GM19324 (cell line): ENCODE measurements around the gene SMARCE1.
"Not testable (repeated sequence)": the region's sequence is repeated elsewhere in the genome, so short reads cannot be mapped to it uniquely, and the experiment has no call there.

Experiments
- ATAC-seq: cut with Tn5 transposase; IDR thresholded peaks from one replicate; pipeline ENCODE4 v1.9.1; 2021; ENCODE audit warnings: mild to moderate bottlenecking, moderate library complexity; ENCODE audit not compliant: unreplicated experiment, low FRiP score

SMARCE1 gene

GRCh38 chr17:40590742-40591141 is 56.9 kb downstream of the SMARCE1 start:
- no peak for ATAC-seq

- no peak for ATAC-seq
Measured at GRCh38 chr17:40588552-40588951, 59.1 kb downstream of the SMARCE1 start.

GRCh38 chr17:40586264-40586663 is 61.4 kb downstream of the SMARCE1 start:
- ATAC-seq: not testable (repeated sequence)

DNA sequence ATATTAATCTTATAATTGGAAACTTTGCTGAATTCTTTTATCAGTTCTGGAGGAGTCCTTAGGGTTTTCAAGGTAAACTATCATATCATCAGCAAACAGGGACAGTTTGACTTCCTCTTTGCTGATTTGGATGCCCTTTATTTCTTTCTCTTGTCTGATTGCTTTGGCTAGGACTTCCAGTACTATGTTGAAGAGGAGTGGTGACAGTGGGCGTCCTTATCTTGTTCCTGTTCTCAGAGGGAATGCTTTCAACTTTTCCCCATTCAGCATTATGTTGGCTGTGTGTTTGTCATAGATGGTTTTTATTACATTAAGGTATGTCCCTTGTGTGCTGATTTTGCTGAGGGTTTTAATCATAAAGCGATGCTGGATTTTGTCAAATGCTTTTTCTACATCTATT is 62.7 kb downstream of the SMARCE1 start:
- not testable (repeated sequence) for ATAC-seq

DNA sequence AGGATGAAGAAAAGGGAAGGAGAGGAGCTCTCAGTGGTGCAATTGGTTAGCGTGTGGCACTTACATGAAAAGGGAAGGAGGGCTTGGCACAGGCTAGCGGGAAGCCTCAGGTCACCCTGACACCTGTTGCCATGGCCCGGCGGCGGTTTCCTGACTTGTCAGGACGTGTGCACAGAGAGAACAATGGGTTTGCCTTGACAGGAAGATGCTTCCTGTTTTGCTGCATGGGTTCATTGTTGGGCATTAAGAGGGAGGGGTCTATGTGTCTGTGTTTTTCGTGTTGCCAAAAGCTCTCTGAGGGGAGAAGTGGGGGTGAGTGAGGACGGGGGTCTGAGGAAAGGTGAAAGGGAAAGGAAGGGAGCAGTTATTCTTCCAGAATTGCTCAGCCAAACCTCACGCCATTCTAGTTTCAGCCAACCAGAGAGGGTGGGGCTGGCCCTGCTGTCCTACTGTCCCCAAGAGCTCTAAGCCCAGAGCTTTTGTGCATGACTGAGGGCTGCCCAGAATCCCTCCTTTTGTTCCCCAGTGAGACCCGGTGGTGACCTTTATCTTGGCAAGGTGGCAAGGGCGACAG is 65.2 kb downstream of the SMARCE1 start:
- peak; percentile 91 for ATAC-seq

DNA sequence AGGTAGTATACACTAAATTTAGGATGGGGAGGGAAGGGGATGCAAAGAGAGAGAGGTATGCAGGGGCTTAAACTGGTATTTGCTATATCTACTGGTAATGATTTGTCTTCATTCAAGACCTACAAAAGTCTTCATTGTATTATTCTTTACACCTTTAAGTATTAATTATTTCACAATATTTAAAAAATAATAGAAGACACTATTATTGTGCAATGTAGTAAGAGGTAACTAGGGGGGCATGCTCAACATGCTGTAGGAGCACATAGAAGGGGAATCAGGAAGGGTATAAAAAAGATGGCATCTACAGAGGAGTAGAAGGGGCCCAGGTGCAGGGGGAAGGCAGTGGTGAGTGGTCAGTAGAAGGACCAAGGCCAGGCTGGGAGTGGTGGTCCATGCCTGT is 67.5 kb downstream of the SMARCE1 start:
- ATAC-seq: no peak

GRCh38 chr17:40579471-40579870 is 68.1 kb downstream of the SMARCE1 start:
- ATAC-seq: no peak

- no peak for ATAC-seq
Measured at GRCh38 chr17:40577611-40578065, 70.0 kb downstream of the SMARCE1 start.

DNA sequence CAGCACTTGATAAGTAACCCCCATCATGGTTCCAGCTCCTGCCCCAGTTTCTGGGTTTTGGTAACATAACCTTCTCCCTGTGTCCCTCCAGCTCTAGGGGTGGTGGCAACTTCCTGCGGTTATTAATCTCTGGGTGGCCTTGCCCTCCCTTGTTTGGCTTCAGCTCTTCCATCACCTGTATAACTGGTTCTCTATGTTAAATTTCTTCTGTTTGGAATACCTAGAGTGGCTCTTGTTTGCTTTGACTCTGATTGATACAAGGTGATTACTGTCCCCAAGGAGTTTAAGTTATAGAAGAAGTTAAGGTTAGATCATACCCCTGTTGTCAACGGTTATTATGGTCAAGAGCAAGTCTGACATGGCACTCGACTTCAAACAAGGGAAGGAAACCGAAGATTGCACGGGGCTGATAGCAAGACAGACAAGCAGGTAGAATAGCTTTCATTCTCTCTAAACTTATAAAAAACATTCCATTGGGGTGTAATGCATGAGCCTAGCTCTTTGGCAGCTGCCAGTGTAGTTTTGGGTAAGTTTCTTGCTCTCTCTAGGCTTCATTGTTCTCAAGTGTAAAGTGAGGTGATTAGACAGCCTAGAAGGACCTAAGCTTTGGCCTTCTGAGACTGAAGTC is 71.4 kb downstream of the SMARCE1 start:
- no peak for ATAC-seq
